ENCODE results near the gene RAD9A. TPM values are rescaled to one million over a fixed set of nuclear protein-coding genes. Genes with fewer than 3 reads are reported as not detected.
"Not testable (repeated sequence)": the region's sequence is repeated elsewhere in the genome, so short reads cannot be mapped to it uniquely, and the experiment has no call there.

The RAD9A gene
- total RNA-seq, 1 donor from 2014 or later = 8.9 TPM

DNA sequence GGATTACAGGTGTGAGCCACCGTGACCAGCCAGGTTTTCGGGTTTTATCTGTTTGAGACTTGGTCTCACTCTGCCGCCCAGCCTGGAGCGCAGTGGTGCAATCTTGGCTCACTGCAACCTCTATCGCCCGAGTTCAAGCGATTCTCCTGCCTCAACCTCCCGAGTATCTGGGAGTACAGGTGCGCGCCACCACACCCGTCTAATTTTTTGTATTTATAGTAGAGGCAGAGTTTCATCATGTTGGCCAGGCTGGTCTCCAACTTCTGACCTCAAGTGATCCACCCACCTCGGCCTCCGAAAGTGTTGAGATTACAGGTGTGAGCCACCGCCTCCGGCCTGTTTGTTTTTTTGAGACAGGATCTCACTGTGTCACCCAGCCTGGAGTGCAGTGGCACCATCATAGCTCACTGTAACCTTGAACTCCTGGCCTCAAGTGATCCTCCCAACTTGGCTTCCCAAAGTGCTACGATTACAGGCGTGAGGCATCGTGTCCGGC, 35.6 kb downstream of the RAD9A start:
- not testable (repeated sequence) for DNase-seq (ENCODE audit: low read depth)

DNA sequence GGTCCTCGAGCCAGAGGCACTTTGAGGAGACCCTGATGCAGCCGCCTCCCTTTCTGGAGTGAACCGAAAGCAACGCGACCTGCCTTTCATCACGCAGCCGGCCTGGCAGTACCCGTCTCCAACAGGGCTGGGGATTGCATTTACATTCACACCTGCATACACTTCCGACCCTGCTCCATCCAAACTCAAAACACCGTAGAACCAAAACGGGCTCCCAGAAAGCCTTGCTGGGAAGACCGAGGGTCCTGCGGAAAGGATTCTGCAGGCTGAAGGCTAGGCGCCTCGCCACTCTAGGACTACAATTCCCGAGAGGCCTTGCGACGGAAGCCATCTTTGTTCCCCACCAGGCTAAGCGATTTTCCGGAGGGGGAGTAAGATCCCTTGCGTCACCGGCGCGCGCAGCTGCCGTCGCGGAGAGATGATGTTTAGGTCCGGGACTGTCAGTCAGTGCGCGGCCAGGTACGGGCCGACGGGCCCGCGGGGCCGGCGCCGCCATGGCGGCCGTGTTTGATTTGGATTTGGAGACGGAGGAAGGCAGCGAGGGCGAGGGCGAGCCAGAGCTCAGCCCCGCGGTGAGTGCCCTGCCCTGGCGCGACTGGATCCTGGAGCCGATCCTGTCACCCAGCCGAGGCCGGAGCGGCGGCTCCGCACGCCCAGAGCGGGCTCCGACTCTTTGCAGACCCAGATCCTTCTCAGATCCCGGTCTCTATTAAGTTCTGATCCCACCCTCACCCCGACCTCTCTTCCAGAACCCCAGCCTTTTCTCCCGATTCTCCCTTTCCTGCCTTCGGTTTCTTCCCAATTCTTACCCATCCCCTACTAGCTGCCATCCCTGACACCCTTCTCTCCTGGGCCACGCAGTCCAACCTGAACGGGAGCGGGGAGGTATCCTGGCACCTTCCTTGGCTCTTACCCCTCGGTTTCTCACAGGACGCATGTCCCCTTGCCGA, 36.5 kb downstream of the RAD9A start, which contains the start of gene RPS6KB2:
Gene RPS6KB2, plus strand, starts transcription at position 443 of the 950 bp plus-strand sequence. Its CDS starts 52 bp downstream, at position 495.
- peak; percentile 93 for DNase-seq (ENCODE audit: low read depth)

DNA sequence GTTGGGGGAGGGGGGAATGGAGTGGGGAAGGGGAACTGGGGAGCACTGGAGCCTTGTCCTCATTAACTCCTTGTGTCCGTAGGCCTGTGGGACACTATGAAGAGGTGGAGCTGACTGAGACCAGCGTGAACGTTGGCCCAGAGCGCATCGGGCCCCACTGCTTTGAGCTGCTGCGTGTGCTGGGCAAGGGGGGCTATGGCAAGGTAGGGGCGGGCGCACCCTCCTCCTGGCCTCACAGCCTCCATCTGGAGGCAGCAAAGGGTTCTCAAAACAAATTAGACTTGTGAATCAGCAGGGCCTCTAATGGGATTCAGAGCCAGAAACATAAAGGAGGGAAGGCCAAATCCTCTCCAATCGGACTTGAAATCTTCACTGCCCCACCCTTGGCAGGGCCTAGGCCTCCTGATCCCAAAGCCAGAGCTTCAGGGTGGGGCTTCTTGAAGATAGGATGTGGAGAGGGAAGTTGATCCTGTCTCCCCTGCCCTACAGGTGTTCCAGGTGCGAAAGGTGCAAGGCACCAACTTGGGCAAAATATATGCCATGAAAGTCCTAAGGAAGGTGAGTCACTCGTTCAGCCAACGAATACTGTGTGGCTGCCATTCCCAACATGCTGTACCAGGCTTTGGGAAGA, 37.4 kb downstream of the RAD9A start:
- DNase-seq (ENCODE audit: low read depth) = no peak

- DNase-seq (ENCODE audit: low read depth) = no peak
Observed at GRCh38 chr11:67429722-67430121, 37.9 kb downstream of the RAD9A start.

DNA sequence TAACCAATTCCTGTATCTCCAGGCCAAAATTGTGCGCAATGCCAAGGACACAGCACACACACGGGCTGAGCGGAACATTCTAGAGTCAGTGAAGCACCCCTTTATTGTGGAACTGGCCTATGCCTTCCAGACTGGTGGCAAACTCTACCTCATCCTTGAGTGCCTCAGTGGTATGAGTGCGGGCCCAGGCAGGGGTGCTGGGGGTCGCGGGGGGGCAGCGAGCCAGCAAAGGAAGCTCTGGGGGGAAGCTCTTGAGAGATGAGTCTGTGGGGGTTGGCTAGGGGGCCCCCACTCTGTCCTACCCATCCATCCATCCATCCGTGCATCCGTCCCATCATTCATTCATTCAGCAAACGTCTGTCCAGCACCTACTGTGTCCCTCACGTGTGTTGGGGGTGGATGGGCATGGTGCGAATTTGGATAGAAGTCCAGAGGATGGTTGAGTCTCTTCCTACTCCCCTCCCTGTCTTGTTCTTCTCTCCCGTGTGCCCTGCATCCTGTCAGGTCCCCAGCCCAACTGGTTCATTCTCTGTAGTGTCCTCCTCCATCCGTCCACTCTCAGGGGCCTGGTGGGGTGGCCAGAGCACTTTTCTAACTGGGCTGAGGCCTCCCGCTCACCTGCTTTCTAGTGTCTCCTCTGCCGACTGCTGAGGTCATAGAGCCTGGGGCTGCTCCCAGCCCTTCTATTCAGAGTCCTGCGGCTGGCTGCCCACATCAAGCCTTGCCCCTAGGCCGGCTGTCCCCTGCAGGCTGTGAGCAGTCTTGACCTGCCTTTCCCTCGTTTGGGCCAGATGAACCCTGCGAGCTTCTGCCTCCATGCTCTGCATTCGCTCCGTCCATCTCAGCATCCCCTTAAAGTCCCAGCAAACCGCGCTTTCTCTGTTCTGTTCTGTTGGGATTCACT, 39.8 kb downstream of the RAD9A start:
- no peak for DNase-seq (ENCODE audit: low read depth)

DNA sequence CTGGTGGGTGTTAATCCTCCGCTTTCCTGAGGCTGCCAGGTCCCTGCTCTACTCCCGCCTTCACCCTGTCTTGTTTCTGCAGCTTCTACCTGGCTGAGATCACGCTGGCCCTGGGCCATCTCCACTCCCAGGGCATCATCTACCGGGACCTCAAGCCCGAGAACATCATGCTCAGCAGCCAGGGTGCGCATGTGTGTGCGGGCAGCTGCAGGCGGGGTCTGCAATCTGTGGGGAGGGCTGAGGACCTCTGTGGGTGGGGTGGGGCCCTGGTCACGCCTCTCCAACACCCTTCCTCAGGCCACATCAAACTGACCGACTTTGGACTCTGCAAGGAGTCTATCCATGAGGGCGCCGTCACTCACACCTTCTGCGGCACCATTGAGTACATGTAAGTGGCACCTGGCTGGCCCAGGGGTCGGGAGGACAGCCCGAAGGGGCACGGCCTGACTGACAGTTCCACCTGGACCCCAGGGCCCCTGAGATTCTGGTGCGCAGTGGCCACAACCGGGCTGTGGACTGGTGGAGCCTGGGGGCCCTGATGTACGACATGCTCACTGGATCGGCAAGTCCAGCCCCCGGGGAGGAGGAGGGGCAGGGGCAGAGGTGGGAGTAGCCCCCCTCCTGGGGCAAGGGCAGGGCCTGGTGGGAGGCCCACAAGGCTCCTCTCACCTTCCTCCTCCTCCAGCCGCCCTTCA, 41.0 kb downstream of the RAD9A start:
- DNase-seq (ENCODE audit: low read depth) = no peak

- no peak for DNase-seq (ENCODE audit: low read depth)
Observed at GRCh38 chr11:67433536-67434394, 42.0 kb downstream of the RAD9A start.

DNA sequence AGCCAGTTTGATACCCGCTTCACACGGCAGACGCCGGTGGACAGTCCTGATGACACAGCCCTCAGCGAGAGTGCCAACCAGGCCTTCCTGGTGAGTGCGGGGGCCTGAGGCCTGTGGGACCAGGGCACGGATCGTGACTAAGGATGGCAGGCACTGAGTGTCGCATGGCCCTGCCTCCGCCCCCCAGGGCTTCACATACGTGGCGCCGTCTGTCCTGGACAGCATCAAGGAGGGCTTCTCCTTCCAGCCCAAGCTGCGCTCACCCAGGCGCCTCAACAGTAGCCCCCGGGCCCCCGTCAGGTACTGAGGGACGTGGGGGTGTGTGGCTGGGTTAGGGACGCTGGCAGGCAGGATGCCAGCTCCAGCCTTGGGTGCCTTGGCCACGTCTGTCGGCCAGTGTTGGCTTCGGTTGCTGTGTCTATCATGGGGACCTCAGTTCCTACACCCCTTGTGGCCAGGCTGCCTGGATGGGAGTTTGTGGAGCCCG, 42.7 kb downstream of the RAD9A start:
- DNase-seq (ENCODE audit: low read depth) = no peak

- DNase-seq (ENCODE audit: low read depth) = no peak
Observed at GRCh38 chr11:67435031-67435726, 43.4 kb downstream of the RAD9A start.

DNA sequence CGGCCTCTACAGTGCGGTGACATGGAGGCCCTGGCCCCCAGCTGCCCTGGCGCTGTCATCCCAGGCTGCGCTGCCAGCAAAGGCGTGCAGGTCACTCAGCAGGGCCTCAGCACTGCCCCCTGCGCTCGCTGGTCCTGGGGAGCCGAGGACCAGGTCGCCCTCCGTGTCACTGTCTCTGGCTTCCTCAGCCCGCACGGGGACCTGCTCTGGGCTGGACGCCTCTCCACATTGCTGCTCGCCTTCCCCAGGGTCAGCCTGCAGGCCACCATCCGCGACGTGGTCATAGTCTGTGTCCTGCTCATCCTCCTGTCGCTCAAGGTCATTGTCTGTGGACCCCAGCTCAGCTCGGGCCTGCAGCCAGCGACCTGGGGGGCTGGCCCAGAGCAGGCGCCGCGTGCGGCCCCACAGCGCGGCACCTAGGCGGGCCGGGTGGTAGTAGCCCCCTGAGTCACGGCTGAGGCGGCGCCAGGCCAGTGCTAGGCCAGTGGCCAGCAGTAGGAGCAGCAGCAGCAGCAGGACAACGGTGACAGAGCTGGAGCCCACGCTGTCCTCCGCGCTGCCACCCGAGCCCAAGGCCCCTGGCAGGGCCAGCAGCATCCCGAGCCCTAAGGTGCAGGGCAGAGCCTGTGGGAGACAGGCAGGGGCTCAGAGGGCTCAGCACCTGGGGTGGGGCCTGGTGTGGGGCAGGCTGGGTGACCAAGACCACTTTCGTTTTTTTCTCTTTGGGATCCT, 44.1 kb downstream of the RAD9A start:
- no peak for DNase-seq (ENCODE audit: low read depth)

- DNase-seq (ENCODE audit: low read depth) = no peak
Observed at GRCh38 chr11:67436459-67437081, 44.8 kb downstream of the RAD9A start.

DNA sequence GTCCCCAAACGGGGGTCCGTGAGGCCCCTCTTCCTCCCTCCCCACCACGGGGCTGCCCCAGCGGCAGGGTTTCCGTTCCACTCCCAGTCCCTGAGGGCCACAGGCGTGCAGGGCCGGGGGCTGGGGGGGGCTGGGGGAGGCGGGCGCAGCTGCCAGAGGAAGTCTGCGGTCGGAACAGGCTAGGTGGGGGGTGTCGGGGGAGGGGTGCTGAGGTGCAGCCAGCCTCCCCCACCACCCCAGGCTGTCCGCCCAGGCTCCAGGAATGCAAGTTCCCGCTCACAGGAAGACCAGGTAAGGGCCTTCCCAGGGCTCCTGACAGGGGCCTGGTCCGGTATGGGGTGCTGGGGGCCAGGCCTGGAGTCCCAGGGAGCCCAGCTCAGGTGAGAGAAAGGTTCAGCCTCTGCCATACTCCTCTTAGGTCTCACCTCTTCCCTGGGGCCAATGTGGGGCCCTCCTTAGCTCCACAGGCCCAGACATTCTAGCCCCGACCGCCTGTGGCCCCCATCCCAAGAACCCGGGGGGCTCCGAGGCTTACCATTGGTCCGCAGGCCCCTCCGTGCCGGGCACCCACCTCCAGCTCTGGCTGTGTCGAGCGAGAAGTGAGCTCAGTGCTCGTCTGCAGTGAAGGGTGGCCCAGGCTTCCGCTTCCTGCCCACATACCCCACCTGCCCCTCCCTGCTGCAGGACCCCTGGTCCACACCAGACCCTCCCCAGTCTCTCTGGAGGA, 45.5 kb downstream of the RAD9A start, which contains the start of gene PTPRCAP:
Gene PTPRCAP, minus strand, starts transcription at position 601 of the 727 bp plus-strand sequence. Its CDS starts 63 bp downstream, at position 538.
- no peak for DNase-seq (ENCODE audit: low read depth)

DNA sequence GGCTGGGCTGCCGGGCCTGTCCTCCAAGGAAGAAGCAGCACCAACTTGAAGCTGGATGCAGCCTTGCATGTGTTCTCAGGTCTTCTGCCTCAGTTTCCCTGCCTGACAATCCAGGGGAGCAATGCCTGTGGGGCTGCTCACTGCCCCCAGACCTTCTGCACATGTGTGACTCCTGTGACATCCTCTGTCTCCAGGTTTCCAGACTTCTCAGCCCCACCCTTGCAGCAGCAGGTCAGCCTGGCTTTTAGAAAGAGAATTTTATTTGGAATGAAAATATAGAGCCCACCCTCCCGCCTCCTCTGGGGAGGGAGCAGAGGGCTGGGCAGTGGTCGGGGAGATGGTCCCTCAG, 46.0 kb downstream of the RAD9A start:
- no peak for DNase-seq (ENCODE audit: low read depth)

GRCh38 chr11:67438158-67438902, 46.5 kb downstream of the RAD9A start:
- DNase-seq (ENCODE audit: low read depth) = no peak

GRCh38 chr11:67439321-67440228, 47.8 kb downstream of the RAD9A start:
- peak; percentile 40 for DNase-seq (ENCODE audit: low read depth)

Data from renal cortical epithelial cell (primary cell).